Measurements from ENCODE around the gene DNM1.
A peak's percentile ranks its signal among the peaks of the same experiment; 100 is the strongest.
"Not testable (repeated sequence)": the region's sequence is repeated elsewhere in the genome, so short reads cannot be mapped to it uniquely, and the experiment has no call there.

Gene DNM1

GRCh38 chr9:128178806-128179431 lies 24.3 kb upstream of the DNM1 start:
- no peak for DNase-seq

- no peak for DNase-seq
Observed at GRCh38 chr9:128180001-128180400, 23.2 kb upstream of the DNM1 start.

GRCh38 chr9:128180447-128180846 lies 22.7 kb upstream of the DNM1 start:
- DNase-seq: no peak

GRCh38 chr9:128181480-128181879 lies 21.7 kb upstream of the DNM1 start:
- DNase-seq: not testable (repeated sequence)

- DNase-seq: no peak
Observed at GRCh38 chr9:128182893-128183588, 20.1 kb upstream of the DNM1 start.

- no peak for DNase-seq
Observed at GRCh38 chr9:128185979-128186965, 16.9 kb upstream of the DNM1 start.

- DNase-seq: no peak
Observed at GRCh38 chr9:128187361-128187760, 15.8 kb upstream of the DNM1 start.

GRCh38 chr9:128188209-128188608 lies 15.0 kb upstream of the DNM1 start:
- no peak for DNase-seq

- DNase-seq: no peak
Observed at GRCh38 chr9:128190013-128190412, 13.2 kb upstream of the DNM1 start.

GRCh38 chr9:128190516-128191405 lies 12.4 kb upstream of the DNM1 start:
- DNase-seq: no peak

- peak; percentile 48 for DNase-seq
Observed at GRCh38 chr9:128191406-128192046, 11.7 kb upstream of the DNM1 start, which contains the start of gene CIZ1. Gene CIZ1, minus strand, starts transcription at chr9:128191572. Its CDS starts 715 bp downstream, at chr9:128190857.

GRCh38 chr9:128192601-128193371 lies 10.4 kb upstream of the DNM1 start:
- peak; percentile 86 for DNase-seq

- DNase-seq: no peak
Observed at GRCh38 chr9:128193469-128194096, 9.6 kb upstream of the DNM1 start.

- DNase-seq: no peak
Observed at GRCh38 chr9:128201441-128202369, 1.5 kb upstream of the DNM1 start.

- DNase-seq: no peak
Observed at GRCh38 chr9:128202648-128203023, 543 bp upstream of the DNM1 start.

GRCh38 chr9:128203707-128204551 lies 750 bp downstream of the DNM1 start:
- DNase-seq: peak; percentile 39

GRCh38 chr9:128204858-128205257 lies 1.7 kb downstream of the DNM1 start:
- no peak for DNase-seq

- no peak for DNase-seq
Observed at GRCh38 chr9:128205296-128205944, 2.2 kb downstream of the DNM1 start.

Measured in NCI-H1092 (cell line).